Keratinocyte (primary cell): Measurements from ENCODE around the gene MS4A6E. TPM values are rescaled to one million over a fixed set of nuclear protein-coding genes. Genes with fewer than 3 reads are reported as not detected.

Source experiments
- DNase-seq: peaks from one replicate; pipeline ENCODE4 v3.0.0-alpha.2; 2011; ENCODE audit warnings: low read depth, missing footprints, low spot score
- FAIRE-seq: peaks from 2 replicates; lab custom pipeline; 2011; peaks lifted over from hg19 to GRCh38; lab: Jason Lieb, UNC
- H2AFZ ChIP-seq: 2 replicates; pipeline ENCODE4 v1.6.0; 2012; ENCODE audit warnings: low read length, control low read depth, inconsistent platforms; ENCODE audit not compliant: control insufficient read depth
- H3K27ac ChIP-seq: 2 replicates; pipeline ENCODE4 v1.5.1; 2011; ENCODE audit warnings: low read length; ENCODE audit not compliant: control insufficient read depth, insufficient read depth
- H3K27me3 ChIP-seq: 3 replicates; pipeline ENCODE4 v1.6.0; 2011; ENCODE audit warnings: low read length; ENCODE audit not compliant: control insufficient read depth, insufficient read depth; ENCODE audit errors: extremely low read depth
- H3K36me3 ChIP-seq, 2 experiments: 2 replicates in 1 of 2; 3 replicates in 1 of 2; pipeline ENCODE4 v1.5.1; 2011; ENCODE audit warnings: low read length in 2 of 2, mild to moderate bottlenecking in 1 of 2; ENCODE audit not compliant: control insufficient read depth in 2 of 2, insufficient read depth in 2 of 2; ENCODE audit errors: extremely low read depth in 1 of 2
- H3K4me1 ChIP-seq: 3 replicates; pipeline ENCODE4 v1.5.1; 2011; ENCODE audit warnings: low read length; ENCODE audit not compliant: control insufficient read depth, insufficient read depth; ENCODE audit errors: extremely low read depth
- H3K4me2 ChIP-seq: 3 replicates; pipeline ENCODE4 v1.6.0; 2011; ENCODE audit warnings: low read depth, low read length; ENCODE audit not compliant: control insufficient read depth, insufficient read depth; ENCODE audit errors: extremely low read depth
- H3K4me3 ChIP-seq, 3 experiments: fragments of 200-600 bp in 1 of 3; sonication (generic) in 1 of 3; 2 replicates in 2 of 3; 3 replicates in 1 of 3; pipeline ENCODE4 v1.5.1; 2011 to 2016; ENCODE audit warnings: low read length in 3 of 3, mild to moderate bottlenecking in 3 of 3, control low read depth in 2 of 3, inconsistent platforms in 1 of 3, low read depth in 1 of 3, mixed read lengths in 1 of 3, mixed run types in 1 of 3, moderate library complexity in 1 of 3; ENCODE audit not compliant: control insufficient read depth in 2 of 3, insufficient read depth in 2 of 3; ENCODE audit errors: extremely low read depth in 1 of 3
- H3K79me2 ChIP-seq: 2 replicates; pipeline ENCODE4 v1.6.0; 2012; ENCODE audit warnings: low read length; ENCODE audit not compliant: control insufficient read depth, insufficient read depth
- H3K9ac ChIP-seq: 3 replicates; pipeline ENCODE4 v1.6.0; 2011; ENCODE audit warnings: low read length; ENCODE audit not compliant: control insufficient read depth, insufficient read depth; ENCODE audit errors: extremely low read depth
- H3K9me1 ChIP-seq: 3 replicates; pipeline ENCODE4 v1.6.0; 2011; ENCODE audit warnings: low read length; ENCODE audit not compliant: control insufficient read depth, insufficient read depth; ENCODE audit errors: extremely low read depth
- H3K9me3 ChIP-seq: 2 replicates; pipeline ENCODE4 v1.5.1; 2012; ENCODE audit warnings: low read depth, low read length; ENCODE audit not compliant: control insufficient read depth
- H4K20me1 ChIP-seq: 3 replicates; pipeline ENCODE4 v1.6.0; 2011; ENCODE audit warnings: low read length; ENCODE audit not compliant: control insufficient read depth, insufficient read depth; ENCODE audit errors: extremely low read depth
- CTCF ChIP-seq, 3 experiments: IDR thresholded peaks in 1 of 3; conservative IDR thresholded peaks in 1 of 3; optimal IDR thresholded peaks in 1 of 3; 2 replicates in 2 of 3; 3 replicates in 1 of 3; pipeline versions ENCODE3 to v1.5.1; 2011; ENCODE audit warnings: low read length in 3 of 3, mild to moderate bottlenecking in 3 of 3, moderate library complexity in 2 of 3, control low read depth in 1 of 3, inconsistent platforms in 1 of 3; ENCODE audit not compliant: insufficient read depth in 2 of 3; ENCODE audit errors: extremely low read depth in 1 of 3
- EZH2 ChIP-seq: IDR thresholded peaks from one replicate; pipeline ENCODE4 v1.6.1; 2012; ENCODE audit warnings: inconsistent platforms, mild to moderate bottlenecking, low read length, moderate library complexity
- dilution Hi-C: fragments of 300-500 bp; cut with MboI; formaldehyde crosslinking; loops from one replicate; pipeline ENCODE4 v1.7.0; 2020; ENCODE audit warnings: low sequenced_read_pairs; ENCODE audit not compliant: extremely low pct_ligation_motif_present
- polyA plus RNA-seq, 5 experiments: library from polyadenylated mRNA; depleted of rRNA in 3 of 5; stranded (reverse) in 3 of 5; stranded (forward) in 1 of 5; unstranded in 1 of 5; fragments of >200 nt; gene quantifications; 1 replicate in 1 of 5; 2 replicates in 3 of 5; 3 replicates in 1 of 5; pipeline versions ENCODE4 v1.2.1 to v1.2.3, GENCODE V29; 2011 to 2012; ENCODE audit warnings: missing spikeins in 2 of 5, low read depth in 1 of 5, low replicate concordance in 1 of 5

Gene MS4A6E
- polyA plus RNA-seq, 1 donor (not counting 4 experiments of a cell fraction or from before 2014, with no cell fraction given), result not detected

DNA sequence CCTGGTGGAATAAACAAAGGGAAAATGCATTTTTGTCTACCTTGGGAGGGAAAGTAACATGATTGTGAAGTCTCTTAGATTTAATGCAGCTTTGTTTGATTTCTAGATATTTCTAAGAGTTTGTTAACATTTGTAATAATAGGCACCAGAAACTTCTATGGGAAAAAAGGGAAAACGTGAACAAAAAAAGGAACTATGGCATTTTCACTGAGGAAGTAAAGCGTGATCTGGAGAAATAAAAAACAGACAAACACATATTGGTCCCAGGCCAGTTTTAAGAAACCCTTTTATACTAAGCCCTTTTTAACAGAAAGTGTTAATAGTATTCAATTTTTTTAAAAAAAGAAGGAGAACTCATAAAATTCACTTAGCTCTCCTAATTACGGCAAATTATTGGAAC, 44.3 kb downstream of the MS4A6E start:
- dilution Hi-C loops, result no loop called here
- H3K4me3 ChIP-seq, result no peak overlapping the region
- no peaks in the 10 kb centered on the region for H3K9me1 ChIP-seq
- no peaks in the 10 kb centered on the region for H4K20me1 ChIP-seq
- H3K27ac ChIP-seq, result no peak overlapping the region
- H3K4me2 ChIP-seq, result no peak overlapping the region
- no peaks in the 10 kb centered on the region for H3K36me3 ChIP-seq
- no peak overlapping the region for H3K9ac ChIP-seq
- no peaks in the 10 kb centered on the region for H3K4me1 ChIP-seq
- no peak overlapping the region for H2AFZ ChIP-seq
- H3K79me2 ChIP-seq, result no peaks in the 10 kb centered on the region
- no peaks in the 10 kb centered on the region for H3K27me3 ChIP-seq
- H3K9me3 ChIP-seq, result no peaks in the 10 kb centered on the region
- FAIRE-seq (no peak), DNase-seq (no peak)
- TF ChIP-seq CTCF (optimal IDR thresholded peaks at IDR 0.05 in 1 of 3, IDR thresholded peaks at IDR 0.05 in 1 of 3, conservative IDR thresholded peaks at IDR 0.05 in 1 of 3; ENCODE audit: extremely low read depth in 1 of 3, insufficient read depth in 2 of 3, low read length in 3 of 3), result no peak
- no peak for TF ChIP-seq EZH2

DNA sequence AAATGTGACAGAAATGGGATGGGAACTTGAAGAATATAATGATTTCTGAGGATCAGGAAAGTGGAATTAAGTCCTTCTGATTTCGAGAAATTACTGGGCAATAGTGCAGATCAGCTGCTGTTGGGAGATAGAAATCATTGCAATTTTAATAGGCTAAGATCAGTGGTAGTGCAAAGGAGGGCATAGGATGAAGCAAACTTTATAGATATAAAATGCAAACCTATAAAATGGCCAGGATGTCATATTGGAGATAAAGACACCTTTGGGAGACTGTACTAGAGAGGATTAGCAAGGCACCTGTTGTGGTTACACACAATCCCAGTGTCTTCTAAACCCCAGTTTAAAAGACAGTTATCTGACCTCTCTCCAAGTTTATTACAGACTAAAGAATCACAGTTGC, 44.8 kb downstream of the MS4A6E start:
- no peak for FAIRE-seq
- Histone ChIP-seq H3K4me3 (no peak overlapping the region), H3K9ac (no peak overlapping the region), H3K4me1 (no peaks in the 10 kb centered on the region), H3K9me3 (no peaks in the 10 kb centered on the region), H3K4me2 (no peak overlapping the region), H3K27me3 (no peaks in the 10 kb centered on the region), H3K27ac (no peak overlapping the region), H4K20me1 (no peaks in the 10 kb centered on the region), H2AFZ (no peak overlapping the region), H3K9me1 (no peaks in the 10 kb centered on the region), H3K79me2 (no peaks in the 10 kb centered on the region), H3K36me3 (no peaks in the 10 kb centered on the region)
- no peak for TF ChIP-seq EZH2
- TF ChIP-seq CTCF (optimal IDR thresholded peaks at IDR 0.05 in 1 of 3, IDR thresholded peaks at IDR 0.05 in 1 of 3, conservative IDR thresholded peaks at IDR 0.05 in 1 of 3; ENCODE audit: extremely low read depth in 1 of 3, insufficient read depth in 2 of 3, low read length in 3 of 3), result no peak
- dilution Hi-C loops, result no loop called here
- DNase-seq, result no peak
